Karpas-422 (cell line): ENCODE data around the gene REEP3. TPM values are rescaled to one million over a fixed set of nuclear protein-coding genes. Genes with fewer than 3 reads are reported as not detected.

Experiments
- DNase-seq: peaks from one replicate; pipeline ENCODE4 v3.0.0-alpha.2; 2015
- H2AFZ ChIP-seq: fragments of 200-600 bp; sonication (generic); 2 replicates; pipeline ENCODE4 v1.6.1; 2014; ENCODE audit warnings: antibody characterized with exemption, low read length, mixed read lengths
- H3K27ac ChIP-seq: fragments of 200-600 bp; sonication (generic); 2 replicates; pipeline ENCODE4 v1.5.1; 2014; ENCODE audit warnings: mild to moderate bottlenecking, low read length, moderate library complexity
- H3K27me3 ChIP-seq: fragments of 200-600 bp; sonication (generic); 2 replicates; pipeline ENCODE4 v1.6.1; 2014; ENCODE audit warnings: low read length, mixed read lengths
- H3K36me3 ChIP-seq: fragments of 200-600 bp; sonication (generic); 2 replicates; pipeline ENCODE4 v1.6.1; 2014; ENCODE audit warnings: low read length, mixed read lengths; ENCODE audit not compliant: insufficient read depth
- H3K4me1 ChIP-seq: fragments of 200-600 bp; sonication (generic); 2 replicates; pipeline ENCODE4 v1.6.1; 2014; ENCODE audit warnings: mild to moderate bottlenecking, low read length, mixed read lengths
- H3K4me2 ChIP-seq: fragments of 200-600 bp; sonication (generic); 2 replicates; pipeline ENCODE4 v1.6.1; 2014; ENCODE audit warnings: low read length, low read depth, mild to moderate bottlenecking; ENCODE audit not compliant: poor library complexity, severe bottlenecking
- H3K4me3 ChIP-seq: fragments of 200-600 bp; sonication (generic); 2 replicates; pipeline ENCODE4 v1.5.1; 2014; ENCODE audit warnings: mild to moderate bottlenecking, antibody characterized with exemption, low read length, mixed read lengths
- H3K79me2 ChIP-seq: fragments of 200-600 bp; sonication (generic); 2 replicates; pipeline ENCODE4 v1.6.1; 2014; ENCODE audit warnings: mild to moderate bottlenecking, low read length, mixed read lengths
- H3K9ac ChIP-seq: fragments of 200-600 bp; sonication (generic); 2 replicates; pipeline ENCODE4 v1.6.0; 2014; ENCODE audit warnings: low read length
- H3K9me2 ChIP-seq: fragments of 200-600 bp; sonication (generic), shearing (Covaris generic); replicated peaks from 2 replicates; pipeline ENCODE4 v1.6.0; 2014; ENCODE audit warnings: mild to moderate bottlenecking, low read length, moderate library complexity; ENCODE audit not compliant: insufficient read depth
- H3K9me3 ChIP-seq: fragments of 300-700, 200-600 bp; sonication (generic); 2 replicates; pipeline ENCODE4 v1.6.1; 2014; ENCODE audit warnings: low read length, mixed read lengths
- H4K20me1 ChIP-seq: fragments of 200-600 bp; sonication (generic); 2 replicates; pipeline ENCODE4 v1.6.1; 2014; ENCODE audit warnings: mild to moderate bottlenecking, antibody characterized with exemption, low read length, low read depth; ENCODE audit not compliant: insufficient read depth
- total RNA-seq: library from RNA; depleted of rRNA; stranded (reverse); fragments of >200 nt; shearing (Covaris generic); gene quantifications from 2 replicates; pipeline ENCODE4 v1.2.3, GENCODE V29; 2014; ENCODE audit warnings: low replicate concordance

The REEP3 gene
- total RNA-seq, 1 experiment from 2014 or later, result 1.8 TPM

- Histone ChIP-seq H3K27ac (no peak overlapping the region), H3K9me2 (no peaks in the 10 kb centered on the region), H3K4me3 (no peak overlapping the region), H2AFZ (no peak overlapping the region), H3K4me2 (no peak overlapping the region), H3K79me2 (no peaks in the 10 kb centered on the region), H3K36me3 (no peaks in the 10 kb centered on the region), H3K27me3 (no peaks in the 10 kb centered on the region), H3K9ac (no peak overlapping the region), H3K4me1 (no peaks in the 10 kb centered on the region), H3K9me3 (no peaks in the 10 kb centered on the region), H4K20me1 (no peaks in the 10 kb centered on the region)
- no peak for DNase-seq
Observed at GRCh38 chr10:63576501-63576900, 55.3 kb downstream of the REEP3 start.

GRCh38 chr10:63578501-63578900 is 57.3 kb downstream of the REEP3 start:
- Histone ChIP-seq H3K4me3 (no peak overlapping the region), H3K9ac (no peak overlapping the region), H4K20me1 (no peaks in the 10 kb centered on the region), H3K27ac (no peak overlapping the region), H3K79me2 (no peaks in the 10 kb centered on the region), H2AFZ (no peak overlapping the region), H3K9me2 (no peaks in the 10 kb centered on the region), H3K36me3 (no peaks in the 10 kb centered on the region), H3K9me3 (no peaks in the 10 kb centered on the region), H3K4me2 (no peak overlapping the region), H3K4me1 (no peaks in the 10 kb centered on the region), H3K27me3 (no peaks in the 10 kb centered on the region)
- no peak for DNase-seq

- H3K4me3 ChIP-seq, result no peak overlapping the region
- no peaks in the 10 kb centered on the region for H3K9me2 ChIP-seq
- H3K79me2 ChIP-seq, result no peaks in the 10 kb centered on the region
- no peaks in the 10 kb centered on the region for H3K27me3 ChIP-seq
- no peak overlapping the region for H3K9ac ChIP-seq
- no peak overlapping the region for H3K27ac ChIP-seq
- H4K20me1 ChIP-seq, result no peaks in the 10 kb centered on the region
- H3K9me3 ChIP-seq, result no peaks in the 10 kb centered on the region
- no peak overlapping the region for H2AFZ ChIP-seq
- no peak for DNase-seq
- no peaks in the 10 kb centered on the region for H3K36me3 ChIP-seq
- no peaks in the 10 kb centered on the region for H3K4me1 ChIP-seq
- H3K4me2 ChIP-seq, result no peak overlapping the region
Observed at GRCh38 chr10:63579371-63580014, 58.3 kb downstream of the REEP3 start.

DNA sequence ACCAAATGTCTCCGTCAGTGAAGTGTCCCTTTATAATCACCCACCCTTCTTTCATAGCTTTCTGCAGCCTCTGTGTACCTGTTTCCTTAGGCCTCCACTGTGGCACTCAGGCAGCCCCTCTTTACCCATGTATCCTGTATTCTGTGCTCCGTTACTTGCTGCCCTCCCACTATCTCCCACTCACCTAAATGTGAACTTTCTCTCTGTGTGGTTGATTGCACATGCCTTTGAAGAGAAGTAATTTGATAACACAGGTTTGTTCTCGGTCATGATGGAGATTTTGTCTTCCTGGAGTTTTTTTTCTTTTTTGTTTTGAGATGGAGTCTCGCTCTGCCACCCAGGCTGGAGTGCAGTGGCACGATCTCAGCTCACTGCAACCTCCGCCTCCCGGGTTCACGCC is 61.5 kb downstream of the REEP3 start:
- no peak for DNase-seq
- Histone ChIP-seq H3K9ac (no peak overlapping the region), H3K4me2 (no peak overlapping the region), H3K4me1 (no peaks in the 10 kb centered on the region), H2AFZ (no peak overlapping the region), H3K4me3 (no peak overlapping the region), H3K36me3 (no peaks in the 10 kb centered on the region), H3K79me2 (no peaks in the 10 kb centered on the region), H3K9me2 (no peaks in the 10 kb centered on the region), H4K20me1 (no peaks in the 10 kb centered on the region), H3K9me3 (no peaks in the 10 kb centered on the region), H3K27me3 (no peaks in the 10 kb centered on the region), H3K27ac (no peak overlapping the region)

GRCh38 chr10:63583397-63583796 is 62.2 kb downstream of the REEP3 start:
- 0 out of 2 replicates have a peak, but pooled peaks cover 2% of the 10 kb centered on the region for H4K20me1 ChIP-seq
- no peak for DNase-seq
- H3K4me3 ChIP-seq, result no peak overlapping the region
- H3K4me1 ChIP-seq, result no peaks in the 10 kb centered on the region
- H3K27ac ChIP-seq, result no peak overlapping the region
- no peaks in the 10 kb centered on the region for H3K27me3 ChIP-seq
- H2AFZ ChIP-seq, result no peak overlapping the region
- H3K4me2 ChIP-seq, result no peak overlapping the region
- H3K36me3 ChIP-seq, result no peaks in the 10 kb centered on the region
- H3K9me3 ChIP-seq, result no peaks in the 10 kb centered on the region
- no peaks in the 10 kb centered on the region for H3K9me2 ChIP-seq
- no peak overlapping the region for H3K9ac ChIP-seq
- H3K79me2 ChIP-seq, result no peaks in the 10 kb centered on the region

DNA sequence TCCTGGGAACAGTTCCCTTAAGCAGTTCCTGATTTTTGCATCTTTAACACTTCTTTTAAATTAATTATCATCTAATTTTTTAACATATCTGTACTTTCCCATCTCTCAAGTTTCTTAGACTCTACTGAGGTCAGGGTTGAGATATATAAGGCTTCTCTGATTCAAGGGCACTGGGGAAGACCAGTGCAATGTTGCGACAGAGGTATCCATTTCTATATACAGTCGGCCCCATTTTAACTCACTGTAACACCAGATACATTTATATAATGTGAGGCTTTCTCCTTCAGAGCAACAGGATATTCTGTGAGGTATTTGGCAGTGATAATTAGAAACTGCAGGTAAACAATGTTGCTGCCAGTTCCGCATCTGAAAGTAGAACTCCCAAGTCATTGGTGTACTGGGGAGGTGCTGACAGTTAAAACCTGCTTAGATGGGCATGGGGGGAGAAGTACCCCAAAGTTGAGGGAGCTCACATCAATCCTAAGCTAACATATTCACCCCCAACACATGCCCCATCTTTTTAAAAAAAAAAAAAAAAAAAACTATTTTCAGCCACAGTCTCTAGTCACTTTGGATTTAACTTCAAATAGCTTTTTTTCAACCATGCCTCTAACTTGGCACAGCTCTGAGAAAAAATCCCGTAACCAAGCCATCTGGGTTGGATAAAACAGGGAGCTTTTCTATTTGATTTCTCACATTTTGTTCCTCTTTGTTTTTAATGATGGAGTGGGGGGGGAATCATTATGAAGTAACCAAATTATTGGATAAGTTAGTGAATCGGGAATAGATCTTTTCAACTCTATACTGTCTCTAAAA is 62.9 kb downstream of the REEP3 start:
- no peaks in the 10 kb centered on the region for H3K4me1 ChIP-seq
- H3K9me3 ChIP-seq, result no peaks in the 10 kb centered on the region

DNA sequence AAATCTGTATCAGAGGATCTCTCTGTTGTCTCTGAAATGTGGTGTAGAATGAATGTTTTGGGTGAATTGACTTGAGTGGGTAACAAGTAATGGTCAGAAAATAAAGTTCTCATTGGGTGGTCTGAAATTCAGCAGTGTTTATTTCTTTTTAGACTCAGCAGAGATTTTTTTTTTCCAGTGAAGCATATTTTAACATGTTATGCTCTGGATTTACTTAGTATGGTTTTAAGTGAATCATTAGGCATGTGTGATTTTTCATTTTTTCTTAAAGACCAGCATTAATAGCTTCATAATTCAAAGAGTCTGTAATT is 63.5 kb downstream of the REEP3 start:
- Histone ChIP-seq H3K4me1 (no peaks in the 10 kb centered on the region), H3K9ac (no peak overlapping the region), H3K9me3 (no peaks in the 10 kb centered on the region), H3K79me2 (no peaks in the 10 kb centered on the region), H3K27me3 (no peaks in the 10 kb centered on the region), H3K4me3 (no peak overlapping the region), H3K36me3 (no peaks in the 10 kb centered on the region), H3K9me2 (no peaks in the 10 kb centered on the region), H2AFZ (no peak overlapping the region), H3K4me2 (no peak overlapping the region), H3K27ac (no peak overlapping the region), H4K20me1 (0 out of 2 replicates have a peak, but pooled peaks cover 2% of the 10 kb centered on the region)
- no peak for DNase-seq

More for the DNA sequence above, 62.9 kb downstream of the REEP3 start:
- 0 out of 2 replicates have a peak, but pooled peaks cover 2% of the 10 kb centered on the region for H4K20me1 ChIP-seq
- H3K9me2 ChIP-seq, result no peaks in the 10 kb centered on the region
- H3K9ac ChIP-seq, result no peak overlapping the region
- H3K36me3 ChIP-seq, result no peaks in the 10 kb centered on the region
- DNase-seq, result no peak
- H3K79me2 ChIP-seq, result no peaks in the 10 kb centered on the region
- no peak overlapping the region for H2AFZ ChIP-seq
- no peak overlapping the region for H3K4me3 ChIP-seq
- H3K27ac ChIP-seq, result no peak overlapping the region
- no peaks in the 10 kb centered on the region for H3K27me3 ChIP-seq
- no peak overlapping the region for H3K4me2 ChIP-seq

- H3K36me3 ChIP-seq, result no peaks in the 10 kb centered on the region
- no peak overlapping the region for H3K27ac ChIP-seq
- DNase-seq, result no peak
- no peaks in the 10 kb centered on the region for H3K79me2 ChIP-seq
- H3K4me3 ChIP-seq, result no peak overlapping the region
- H2AFZ ChIP-seq, result no peak overlapping the region
- no peaks in the 10 kb centered on the region for H3K9me3 ChIP-seq
- H3K27me3 ChIP-seq, result no peaks in the 10 kb centered on the region
- no peak overlapping the region for H3K4me2 ChIP-seq
- no peaks in the 10 kb centered on the region for H3K4me1 ChIP-seq
- H3K9me2 ChIP-seq, result no peaks in the 10 kb centered on the region
- 0 out of 2 replicates have a peak, but pooled peaks cover 2% of the 10 kb centered on the region for H4K20me1 ChIP-seq
- no peak overlapping the region for H3K9ac ChIP-seq
Observed at GRCh38 chr10:63585041-63585440, 63.8 kb downstream of the REEP3 start.
